Peyer's patch (tissue), 4 donors: Measurements from ENCODE around the gene KLHDC8A.

Experiments used
- CTCF ChIP-seq, 6 experiments: fragments of 450-650 bp in 4 of 6; fragments of 200-600 bp in 2 of 6; sonication (generic) in 1 of 6; IDR thresholded peaks; one replicate each; pipeline ENCODE4 v1.5.1; 2017 to 2019; ENCODE audit warnings: antibody characterized with exemption in 6 of 6, mild to moderate bottlenecking in 3 of 6, moderate library complexity in 1 of 6
- POLR2A ChIP-seq, 2 donors: fragments of 450-650 bp; IDR thresholded peaks; one replicate each; pipeline ENCODE4 v1.5.1; 2017; ENCODE audit warnings: antibody characterized with exemption in 2 of 2, mild to moderate bottlenecking in 2 of 2, moderate library complexity in 2 of 2

GRCh38 chr1:205310976-205311704, 45.6 kb downstream of the KLHDC8A start:
- TF ChIP-seq CTCF (IDR thresholded peaks at IDR 0.05) (no peak), POLR2A (IDR thresholded peaks at IDR 0.05) (no peak)
